K562 (cell line): ENCODE data around the gene UBE2J2. TPM values are rescaled to one million over a fixed set of nuclear protein-coding genes. Genes with fewer than 3 reads are reported as not detected.

Source experiments
- BRD4 ChIP-seq: fragments of 200-600 bp; sonication (generic); IDR thresholded peaks from 2 replicates; pipeline ENCODE4 v1.6.1; 2017; ENCODE audit warnings: inconsistent platforms
- CBFA2T3 ChIP-seq: fragments of 450-650 bp; IDR thresholded peaks from 2 replicates; pipeline ENCODE4 v1.6.1; 2017
- CBFB ChIP-seq: sonication (generic); formaldehyde crosslinking; IDR thresholded peaks from 2 replicates; pipeline ENCODE4 v1.4.0; 2020; ENCODE audit warnings: mild to moderate bottlenecking, missing genetic modification reagents
- DACH1 ChIP-seq: fragments of 450-650 bp; IDR thresholded peaks from 2 replicates; pipeline ENCODE4 v1.6.1; 2018; ENCODE audit not compliant: partially characterized antibody
- ELF4 ChIP-seq: fragments of 450-650 bp; formaldehyde crosslinking; IDR thresholded peaks from 2 replicates; pipeline ENCODE4 v1.4.0; 2022; ENCODE audit warnings: missing genetic modification characterization
- ESRRB ChIP-seq: fragments of 250-450 bp; sonication (Bioruptor Pico); IDR thresholded peaks from 2 replicates; pipeline ENCODE4 v1.5.0; 2020; ENCODE audit warnings: mild to moderate bottlenecking, moderate library complexity, borderline replicate concordance
- ETV1 ChIP-seq: fragments of 450-650 bp; conservative IDR thresholded peaks from 2 replicates; pipeline ENCODE4 v1.6.1; 2016; ENCODE audit warnings: missing genetic modification characterization, control low read depth, low read depth, missing compliant biosample characterization
- JUN ChIP-seq, 2 experiments: sonication (generic) in 1 of 2; formaldehyde crosslinking in 1 of 2; IDR thresholded peaks; 2 replicates each; pipeline versions ENCODE4 v1.6.1 to v1.8.0; 2012 to 2022; ENCODE audit warnings: borderline replicate concordance in 2 of 2, mild to moderate bottlenecking in 2 of 2, improper control_type of control experiment in 1 of 2, low read depth in 1 of 2, low read length in 1 of 2, missing genetic modification reagents in 1 of 2
- LCOR ChIP-seq: sonication (generic); formaldehyde crosslinking; IDR thresholded peaks from 2 replicates; pipeline ENCODE4 v1.8.0; 2022; ENCODE audit warnings: mild to moderate bottlenecking, missing genetic modification reagents
- PCBP1 ChIP-seq: fragments of 200-400 bp; formaldehyde crosslinking; IDR thresholded peaks from 2 replicates; pipeline ENCODE4 v1.6.1; 2018; ENCODE audit warnings: mild to moderate bottlenecking, low read depth, low read length; ENCODE audit not compliant: poor library complexity, severe bottlenecking
- POLR2AphosphoS5 ChIP-seq: IDR thresholded peaks from 2 replicates; pipeline ENCODE4 v1.6.1; 2011; ENCODE audit warnings: mild to moderate bottlenecking, low read depth, low read length, moderate library complexity; ENCODE audit not compliant: control insufficient read depth, insufficient read depth
- TFAM ChIP-seq: fragments of 250-450 bp; sonication (Bioruptor Pico); conservative IDR thresholded peaks from 2 replicates; pipeline ENCODE4 v1.5.0; 2021; ENCODE audit warnings: mild to moderate bottlenecking, moderate library complexity
- ZNF431 ChIP-seq: sonication (generic); formaldehyde crosslinking; IDR thresholded peaks from 2 replicates; pipeline ENCODE4 v1.8.0; 2022; ENCODE audit warnings: mild to moderate bottlenecking, missing genetic modification reagents
- ZNF445 ChIP-seq: fragments of 250-450 bp; sonication (Bioruptor Pico); IDR thresholded peaks from 2 replicates; pipeline ENCODE4 v1.4.0; 2020; ENCODE audit warnings: low read depth, mild to moderate bottlenecking, moderate library complexity
- ZNF584 ChIP-seq: fragments of 200-800 bp; sonication (Bioruptor generic); IDR thresholded peaks from 2 replicates; pipeline ENCODE4 v1.6.1; 2016; ENCODE audit warnings: low read depth, mild to moderate bottlenecking, missing genetic modification characterization, missing compliant biosample characterization
- ZNF75A ChIP-seq: fragments of 450-650 bp; formaldehyde crosslinking; IDR thresholded peaks from 2 replicates; pipeline ENCODE4 v1.4.0; 2020; ENCODE audit warnings: mild to moderate bottlenecking
- ZNF778 ChIP-seq: fragments of 450-650 bp; formaldehyde crosslinking; IDR thresholded peaks from 2 replicates; pipeline ENCODE4 v1.4.0; 2020; ENCODE audit warnings: mild to moderate bottlenecking, moderate library complexity
- polyA plus RNA-seq, 8 experiments: library from polyadenylated mRNA; depleted of rRNA in 4 of 8; stranded (reverse) in 5 of 8; unstranded in 3 of 8; fragments of >200 nt; fragmentation: Nextera tagmentation in 2 of 8; fragmentation: Illumina TruSeq in 1 of 8; extraction: Ambion mirVana in 2 of 8; extraction: Trizol in 1 of 8; gene quantifications; 2 replicates each; pipeline versions ENCODE4 v1.2.1 to v1.2.3, GENCODE V29; 2011 to 2014; ENCODE audit warnings: inconsistent platforms in 1 of 8, missing spikeins in 1 of 8
- total RNA-seq, 7 experiments: library from RNA; depleted of rRNA in 6 of 7; stranded (reverse); fragments of >200 nt in 6 of 7; fragmentation: Illumina TruSeq in 2 of 7; extraction: Trizol in 2 of 7; gene quantifications; 2 replicates each; pipeline versions ENCODE4 v1.2.1 to v1.2.3, GENCODE V29; 2011 to 2021; ENCODE audit warnings: low replicate concordance in 1 of 7
- TF ChIP-seq, protein P1 (sequence below), 3 experiments: fragments of 200-800 bp in 1 of 3; sonication (Bioruptor generic) in 1 of 3; sonication (generic) in 1 of 3; formaldehyde crosslinking in 1 of 3; IDR thresholded peaks; 2 replicates each; pipeline versions ENCODE4 v1.6.1 to v1.8.0; 2016 to 2022; ENCODE audit warnings: mild to moderate bottlenecking in 2 of 3, missing compliant biosample characterization in 2 of 3, missing genetic modification characterization in 2 of 3, missing genetic modification reagents in 1 of 3
- TF ChIP-seq, protein P2 (sequence below), 2 experiments: IDR thresholded peaks in 1 of 2; conservative IDR thresholded peaks in 1 of 2; 2 replicates each; pipeline ENCODE4 v1.6.1; 2016; ENCODE audit warnings: low read depth in 2 of 2, mild to moderate bottlenecking in 1 of 2, missing compliant biosample characterization in 1 of 2, missing genetic modification characterization in 1 of 2, moderate library complexity in 1 of 2
- TF ChIP-seq, protein P3 (sequence below): fragments of 250-450 bp; sonication (Bioruptor Pico); IDR thresholded peaks from 2 replicates; pipeline ENCODE4 v1.5.0; 2021; ENCODE audit warnings: mild to moderate bottlenecking, moderate library complexity

Gene UBE2J2
- total and polyA plus RNA-seq, 9 of the 15 experiments (the other 6 are each of a cell fraction or from before 2014, with no cell fraction given) = 0.93 to 112 (median 75.5) TPM

DNA sequence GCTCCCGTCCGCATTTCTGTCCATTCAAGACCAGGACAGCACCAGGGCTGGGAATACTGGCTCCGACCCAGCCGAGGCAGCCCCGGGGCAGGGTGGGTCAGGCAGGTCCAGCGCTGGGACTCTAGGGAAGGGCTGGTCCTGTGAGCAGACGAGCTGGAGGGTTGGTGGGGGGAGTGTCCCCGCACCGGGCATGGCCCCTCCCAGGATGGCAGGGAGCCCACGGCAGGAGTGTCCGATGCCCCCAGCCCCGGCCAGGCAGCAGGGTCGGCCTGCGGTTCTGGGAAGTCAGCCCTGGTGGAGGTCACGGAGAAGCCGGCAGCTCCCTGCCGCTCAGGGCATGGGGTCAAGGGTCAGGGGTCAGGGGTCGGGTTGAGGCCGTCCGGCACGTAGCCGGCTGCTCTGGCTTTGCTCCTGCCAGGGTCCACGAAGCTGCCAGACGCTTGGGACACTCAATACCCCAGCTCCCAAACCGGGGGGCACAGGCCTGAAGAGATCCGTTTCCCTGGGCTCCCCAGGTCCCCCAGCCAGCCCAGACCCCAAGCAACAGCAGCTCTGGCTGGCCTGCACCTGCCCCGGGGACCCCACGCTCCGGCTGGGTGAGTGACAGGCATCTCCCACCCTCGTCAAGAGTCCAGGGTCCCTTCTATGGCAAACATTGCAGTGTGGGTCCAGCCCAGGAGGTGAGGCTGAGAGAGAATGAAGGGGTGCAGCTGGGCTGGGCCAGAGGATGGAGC, 33.9 kb downstream of the UBE2J2 start (continued):
- TF ChIP-seq, protein P1, sequence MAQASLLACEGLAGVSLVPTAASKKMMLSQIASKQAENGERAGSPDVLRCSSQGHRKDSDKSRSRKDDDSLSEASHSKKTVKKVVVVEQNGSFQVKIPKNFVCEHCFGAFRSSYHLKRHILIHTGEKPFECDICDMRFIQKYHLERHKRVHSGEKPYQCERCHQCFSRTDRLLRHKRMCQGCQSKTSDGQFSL (CRISPR knock-in tag; IDR thresholded peaks at IDR 0.05) = peak; percentile 61; the same call in 1 of the 2 replicates
- TF ChIP-seq, protein P1 (tag; IDR thresholded peaks at IDR 0.05) = no peak
- 0 out of 2 replicates have a peak, but pooled peaks have one; percentile 23 for TF ChIP-seq CBFB (CRISPR knock-in tag)
- TF ChIP-seq TFAM (CRISPR knock-in tag) = no peak
- TF ChIP-seq BRD4 = no peak
- TF ChIP-seq ELF4 (CRISPR knock-in tag) = no peak
- TF ChIP-seq, protein P2, sequence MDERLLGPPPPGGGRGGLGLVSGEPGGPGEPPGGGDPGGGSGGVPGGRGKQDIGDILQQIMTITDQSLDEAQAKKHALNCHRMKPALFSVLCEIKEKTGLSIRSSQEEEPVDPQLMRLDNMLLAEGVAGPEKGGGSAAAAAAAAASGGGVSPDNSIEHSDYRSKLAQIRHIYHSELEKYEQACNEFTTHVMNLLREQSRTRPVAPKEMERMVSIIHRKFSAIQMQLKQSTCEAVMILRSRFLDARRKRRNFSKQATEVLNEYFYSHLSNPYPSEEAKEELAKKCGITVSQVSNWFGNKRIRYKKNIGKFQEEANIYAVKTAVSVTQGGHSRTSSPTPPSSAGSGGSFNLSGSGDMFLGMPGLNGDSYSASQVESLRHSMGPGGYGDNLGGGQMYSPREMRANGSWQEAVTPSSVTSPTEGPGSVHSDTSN (CRISPR knock-in tag; IDR thresholded peaks at IDR 0.05; ENCODE audit: low read depth) = no peak
- TF ChIP-seq, protein P2 (tag; conservative IDR thresholded peaks at IDR 0.05; ENCODE audit: low read depth) = no peak
- TF ChIP-seq, protein P3, sequence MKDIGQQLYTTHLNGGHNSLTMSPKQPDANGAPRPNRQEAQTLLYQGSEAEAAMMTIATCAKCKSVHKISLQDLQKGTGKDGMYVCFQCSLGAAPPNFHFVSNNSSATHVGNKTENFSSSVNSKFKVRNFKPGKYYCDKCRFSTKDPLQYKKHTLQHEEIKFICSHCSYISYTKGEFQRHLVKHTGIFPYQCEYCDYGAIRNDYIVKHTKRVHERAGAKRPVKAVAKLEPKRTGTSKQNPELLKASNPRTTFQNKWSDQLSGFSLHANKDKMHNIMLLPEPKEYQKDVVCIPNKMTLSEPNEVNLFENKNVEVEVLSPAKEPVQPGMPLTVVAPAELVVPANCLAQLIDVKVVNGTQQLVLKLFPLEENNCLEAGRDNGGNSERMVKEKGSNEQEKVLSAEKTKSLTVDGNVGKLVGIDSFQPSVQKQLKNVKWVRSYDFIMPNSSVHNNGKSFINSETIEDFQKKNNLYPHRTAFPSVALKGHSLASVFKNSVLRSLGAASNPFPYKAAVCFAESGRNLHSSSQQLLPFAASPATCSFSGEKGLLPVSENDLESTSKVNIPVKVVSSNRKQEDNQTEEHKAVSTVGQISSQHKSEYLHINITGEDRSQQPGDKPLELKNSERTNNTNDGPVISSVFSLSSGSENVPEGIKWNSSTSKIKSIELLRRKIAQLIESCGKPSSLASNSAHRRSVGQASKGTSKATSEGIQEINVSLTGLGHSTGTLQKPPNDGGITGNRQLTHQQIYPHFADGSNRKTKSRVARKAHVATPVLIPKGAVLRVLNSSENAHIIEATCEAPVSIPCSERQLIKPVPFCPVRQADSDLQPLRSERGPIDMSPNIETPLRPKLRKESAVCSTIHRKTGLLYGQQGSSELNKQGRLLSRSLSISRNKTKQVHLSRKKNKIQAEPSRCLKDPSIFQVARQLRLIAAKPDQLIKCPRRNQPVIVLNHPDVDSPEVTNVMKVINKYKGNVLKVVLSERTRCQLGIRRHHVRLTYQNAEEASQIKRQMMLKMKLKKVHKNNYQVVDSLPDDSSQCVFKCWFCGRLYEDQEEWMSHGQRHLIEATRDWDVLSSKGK (CRISPR knock-in tag) = no peak
- no peak for TF ChIP-seq ZNF75A
- TF ChIP-seq ESRRB (CRISPR knock-in tag) = no peak
- TF ChIP-seq DACH1 = no peak
- TF ChIP-seq ETV1 (tag) = no peak
- peak; percentile 84 for TF ChIP-seq PCBP1
- no peak for TF ChIP-seq JUN (IDR thresholded peaks at IDR 0.05; ENCODE audit: borderline replicate concordance, low read depth, low read length)
- no peak for TF ChIP-seq JUN (CRISPR knock-in tag; IDR thresholded peaks at IDR 0.05; ENCODE audit: borderline replicate concordance)
- no peak for TF ChIP-seq LCOR
- TF ChIP-seq ZNF431 (CRISPR knock-in tag) = no peak
- TF ChIP-seq POLR2AphosphoS5 = no peak
- TF ChIP-seq CBFA2T3 = no peak
- TF ChIP-seq ZNF778 (CRISPR knock-in tag) = no peak
- TF ChIP-seq ZNF584 (CRISPR knock-in tag) = no peak
- no peak for TF ChIP-seq ZNF445 (CRISPR knock-in tag)
